Colonic mucosa (tissue), 4 donors: ENCODE measurements around the gene RAD9A. TPM values are rescaled to one million over a fixed set of nuclear protein-coding genes. Genes with fewer than 3 reads are reported as not detected.
A peak's percentile ranks its signal among the peaks of the same experiment; 100 is the strongest.

Experiments
- DNase-seq: peaks from one replicate; pipeline ENCODE4 v3.0.0-alpha.2; 2020
- H3K27ac ChIP-seq: fragments of 200-600 bp; one replicate; pipeline ENCODE4 v1.8.0; 2021
- H3K27me3 ChIP-seq: fragments of 200-600 bp; one replicate; pipeline ENCODE4 v1.8.0; 2021
- H3K36me3 ChIP-seq: fragments of 200-600 bp; one replicate; pipeline ENCODE4 v1.8.0; 2021
- H3K4me1 ChIP-seq: fragments of 200-600 bp; one replicate; pipeline ENCODE4 v1.8.0; 2021; ENCODE audit warnings: mild to moderate bottlenecking
- H3K4me3 ChIP-seq: fragments of 200-600 bp; one replicate; pipeline ENCODE4 v1.8.0; 2021
- H3K9ac ChIP-seq, 2 donors: one replicate each; pipeline ENCODE4 v1.7.0; 2013; ENCODE audit warnings: control low read depth in 2 of 2, low read depth in 2 of 2, low read length in 2 of 2
- H3K9me3 ChIP-seq: fragments of 200-600 bp; one replicate; pipeline ENCODE4 v1.8.0; 2021
- intact Hi-C: fragments of 100-400 bp; cut with DNase I; formaldehyde crosslinking; loops from one replicate; pipeline ENCODE4 v1.14.1; 2022
- total RNA-seq, 2 donors: library from RNA; stranded (reverse); fragmentation: NEBNext Ultra II Directional in 1 of 2; extraction: Animal tissue kit (Norgen Biotek cat#: 25700) in 1 of 2; gene quantifications; one replicate each; pipeline ENCODE4 v1.2.1, GENCODE V29; 2021
- TF ChIP-seq, protein P1 (sequence below): fragments of 200-600 bp; IDR thresholded peaks from one replicate; pipeline ENCODE4 v1.8.0; 2022; ENCODE audit warnings: antibody characterized with exemption, mild to moderate bottlenecking
- donor health status: healthy.
- donor health status: DM: no; HTN: no; CAD: no.
- donor health status: DM: no; HTN: no; CAD: no.

Gene RAD9A
- total RNA-seq, 2 donors from 2014 or later = 21.8 to 35.1 TPM

DNA sequence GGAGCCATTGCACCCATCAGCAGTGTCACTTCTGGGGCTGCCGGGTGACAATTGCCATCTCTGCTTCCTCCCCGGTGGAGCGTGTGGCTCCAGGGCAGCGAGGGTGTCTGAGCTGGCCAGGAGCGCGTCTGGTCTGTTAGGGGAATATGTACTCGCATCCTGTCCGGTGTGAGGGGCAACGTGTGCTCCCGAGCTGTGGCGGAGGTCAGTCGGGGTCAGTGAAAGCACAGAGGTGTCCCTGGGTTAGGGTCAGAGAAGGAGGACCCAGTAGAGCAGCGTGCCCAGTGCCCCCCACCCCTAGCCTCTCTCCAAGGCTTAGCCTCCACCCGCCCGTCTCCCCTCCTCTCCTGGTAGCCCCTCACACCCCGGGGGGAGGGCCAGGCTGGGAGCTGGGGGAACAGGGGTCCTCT, 19.9 kb upstream of the RAD9A start:
- TF ChIP-seq, protein P1, sequence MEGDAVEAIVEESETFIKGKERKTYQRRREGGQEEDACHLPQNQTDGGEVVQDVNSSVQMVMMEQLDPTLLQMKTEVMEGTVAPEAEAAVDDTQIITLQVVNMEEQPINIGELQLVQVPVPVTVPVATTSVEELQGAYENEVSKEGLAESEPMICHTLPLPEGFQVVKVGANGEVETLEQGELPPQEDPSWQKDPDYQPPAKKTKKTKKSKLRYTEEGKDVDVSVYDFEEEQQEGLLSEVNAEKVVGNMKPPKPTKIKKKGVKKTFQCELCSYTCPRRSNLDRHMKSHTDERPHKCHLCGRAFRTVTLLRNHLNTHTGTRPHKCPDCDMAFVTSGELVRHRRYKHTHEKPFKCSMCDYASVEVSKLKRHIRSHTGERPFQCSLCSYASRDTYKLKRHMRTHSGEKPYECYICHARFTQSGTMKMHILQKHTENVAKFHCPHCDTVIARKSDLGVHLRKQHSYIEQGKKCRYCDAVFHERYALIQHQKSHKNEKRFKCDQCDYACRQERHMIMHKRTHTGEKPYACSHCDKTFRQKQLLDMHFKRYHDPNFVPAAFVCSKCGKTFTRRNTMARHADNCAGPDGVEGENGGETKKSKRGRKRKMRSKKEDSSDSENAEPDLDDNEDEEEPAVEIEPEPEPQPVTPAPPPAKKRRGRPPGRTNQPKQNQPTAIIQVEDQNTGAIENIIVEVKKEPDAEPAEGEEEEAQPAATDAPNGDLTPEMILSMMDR = no peak
- Histone ChIP-seq H3K9ac (peak overlapping the region in 1 of 2 donors; percentile 57), H3K36me3 (no peaks in the 10 kb centered on the region), H3K27ac (peak overlapping the region; percentile 95), H3K9me3 (no peaks in the 10 kb centered on the region), H3K27me3 (no peaks in the 10 kb centered on the region), H3K4me1 (peaks cover 20% of the 10 kb centered on the region), H3K4me3 (peak overlapping the region; percentile 75)
- intact Hi-C loops = no loop called here
- no peak for DNase-seq

DNA sequence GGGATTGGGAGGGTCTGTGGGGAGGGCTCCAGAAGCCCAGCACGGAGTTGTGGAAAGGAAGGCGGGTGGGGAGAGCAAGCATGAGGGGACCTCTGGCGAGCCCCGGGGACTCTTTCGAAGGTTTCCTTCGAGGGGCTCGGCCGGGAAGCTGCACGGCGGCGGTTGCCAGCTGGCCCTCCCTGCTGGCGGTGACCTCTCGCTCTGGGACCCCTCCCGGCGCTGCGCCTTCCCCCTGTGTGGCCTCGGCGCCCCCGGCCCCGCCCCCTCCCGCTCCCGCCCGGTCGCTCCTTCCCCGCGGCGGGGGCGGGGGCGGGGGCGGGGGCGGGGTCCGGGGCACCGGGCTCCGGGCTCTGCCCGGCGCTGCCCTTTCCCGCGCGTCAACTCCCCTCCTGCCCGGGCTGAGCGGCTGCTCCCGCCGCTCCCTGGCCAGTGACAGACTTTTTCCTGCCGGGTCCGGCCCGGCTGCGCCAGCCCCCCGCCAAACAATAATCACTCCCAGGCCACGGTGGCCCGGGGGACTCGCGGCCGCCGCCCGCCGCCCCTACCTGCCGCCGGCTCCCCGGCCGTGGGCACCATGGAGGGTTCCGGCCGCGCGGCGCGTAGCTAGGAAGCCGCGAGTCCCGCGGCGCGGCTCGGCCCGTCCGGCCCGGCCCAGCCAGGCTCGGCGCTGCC, 19.3 kb upstream of the RAD9A start:
- H3K27ac ChIP-seq = peak overlapping the region; percentile 95
- intact Hi-C loops = no loop called here
- H3K27me3 ChIP-seq = no peaks in the 10 kb centered on the region
- no peaks in the 10 kb centered on the region for H3K36me3 ChIP-seq
- H3K9me3 ChIP-seq = no peaks in the 10 kb centered on the region
- H3K4me3 ChIP-seq = peak overlapping the region; percentile 75
- H3K9ac ChIP-seq = peak overlapping the region; percentile 57 to 94
- H3K4me1 ChIP-seq = peaks cover 15% of the 10 kb centered on the region
- DNase-seq = no peak
- TF ChIP-seq, protein P1 = no peak

DNA sequence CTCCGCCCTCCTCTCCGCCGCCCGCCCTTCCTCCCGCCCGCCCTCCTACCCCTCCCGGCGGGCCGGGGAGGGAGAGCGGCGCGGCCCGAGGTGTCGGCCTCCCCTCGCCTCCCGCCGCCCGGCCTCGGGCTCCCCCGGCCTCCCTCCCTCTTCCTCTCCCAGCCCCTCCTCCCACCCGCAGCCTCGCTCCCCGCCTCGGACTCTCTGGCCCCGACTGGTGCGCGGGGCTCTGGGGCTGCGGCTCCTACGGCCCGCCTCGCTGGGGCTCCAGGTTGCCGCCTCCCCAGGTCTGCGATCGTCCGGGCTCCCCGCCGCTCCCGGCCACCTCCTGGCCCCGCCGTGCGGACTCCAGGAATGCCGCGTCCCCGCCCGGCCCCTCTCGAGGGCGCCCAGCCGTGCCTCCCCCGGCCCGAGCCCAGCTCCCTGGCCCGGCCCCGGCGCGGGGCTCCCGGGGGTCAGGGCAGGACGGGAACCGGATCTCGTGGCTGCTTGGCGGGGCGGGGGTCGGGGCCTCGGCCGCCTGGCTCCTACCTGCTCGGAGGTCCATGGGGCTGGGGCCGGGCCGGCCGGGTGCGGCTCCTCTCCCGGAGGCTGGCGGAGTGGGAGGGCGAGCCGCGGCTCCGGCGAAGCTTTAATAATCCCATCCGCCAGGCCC, 18.7 kb upstream of the RAD9A start, which contains the start of gene CLCF1:
TSS of gene CLCF1 (minus strand) at position 606 of the 655 bp plus-strand sequence. CDS start at position 547, 59 bp downstream.
- DNase-seq = peak; percentile 71
- Histone ChIP-seq H3K36me3 (no peaks in the 10 kb centered on the region), H3K4me1 (peaks cover 15% of the 10 kb centered on the region), H3K27ac (peak within 1 kb of the TSS; percentile 95), H3K9me3 (no peaks in the 10 kb centered on the region), H3K27me3 (no peaks in the 10 kb centered on the region), H3K9ac (peak within 1 kb of the TSS; percentile 71 to 94), H3K4me3 (peak within 1 kb of the TSS; percentile 75)
- TF ChIP-seq, protein P1 = no peak
- intact Hi-C loops = no loop called here

DNA sequence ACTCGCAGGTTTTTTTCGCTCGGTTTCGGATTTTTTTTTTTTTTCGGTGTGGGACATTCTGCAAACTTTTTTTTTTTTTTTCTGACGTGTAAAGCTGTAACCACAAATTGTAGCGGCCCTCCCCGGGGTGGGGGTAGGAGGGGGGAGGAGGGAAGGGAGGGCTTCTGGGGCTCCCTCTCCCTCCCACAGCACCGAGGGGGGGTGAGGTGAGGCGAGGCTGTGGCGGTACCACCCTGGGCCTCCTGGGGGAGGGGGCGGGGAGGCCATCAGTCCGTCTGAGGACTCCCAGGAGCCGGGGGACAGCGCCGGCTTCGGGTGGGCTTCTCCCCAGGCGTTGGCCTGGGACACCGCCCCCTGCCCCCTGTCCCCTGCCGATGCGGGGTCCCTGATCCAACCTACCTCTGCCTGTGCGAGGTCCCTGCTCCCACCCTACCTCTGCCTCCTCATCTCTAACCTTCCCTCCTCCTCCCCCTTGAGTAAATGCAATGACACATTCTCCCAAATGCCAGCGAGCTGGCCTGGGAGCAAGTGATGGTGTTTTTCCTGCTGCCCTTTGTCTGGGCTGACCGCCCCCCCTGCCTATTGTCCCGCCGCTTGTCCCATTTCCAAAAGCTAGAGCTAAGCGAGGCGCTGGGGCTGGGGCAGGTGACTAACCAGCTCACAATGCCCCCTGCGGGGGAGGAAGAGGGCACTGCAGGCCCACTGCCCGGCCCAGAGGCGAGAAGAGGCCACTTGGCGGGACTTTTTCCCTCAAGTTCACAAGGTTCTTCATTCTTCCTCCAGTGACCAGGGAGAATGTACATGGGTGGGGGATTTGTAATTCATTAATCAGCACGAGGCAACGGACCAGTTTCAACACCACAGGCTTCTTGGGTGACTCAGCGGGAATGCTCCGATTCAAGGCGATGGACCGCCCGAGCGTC, 17.9 kb upstream of the RAD9A start:
- DNase-seq = peak; percentile 79
- H3K27ac ChIP-seq = peak overlapping the region; percentile 95
- TF ChIP-seq, protein P1 = peak; percentile 51
- H3K27me3 ChIP-seq = no peaks in the 10 kb centered on the region
- intact Hi-C loops = no loop called here
- H3K9ac ChIP-seq = peak overlapping the region; percentile 71 to 94
- peak overlapping the region; percentile 75 for H3K4me3 ChIP-seq
- H3K9me3 ChIP-seq = no peaks in the 10 kb centered on the region
- H3K4me1 ChIP-seq = peaks cover 15% of the 10 kb centered on the region
- H3K36me3 ChIP-seq = no peaks in the 10 kb centered on the region

DNA sequence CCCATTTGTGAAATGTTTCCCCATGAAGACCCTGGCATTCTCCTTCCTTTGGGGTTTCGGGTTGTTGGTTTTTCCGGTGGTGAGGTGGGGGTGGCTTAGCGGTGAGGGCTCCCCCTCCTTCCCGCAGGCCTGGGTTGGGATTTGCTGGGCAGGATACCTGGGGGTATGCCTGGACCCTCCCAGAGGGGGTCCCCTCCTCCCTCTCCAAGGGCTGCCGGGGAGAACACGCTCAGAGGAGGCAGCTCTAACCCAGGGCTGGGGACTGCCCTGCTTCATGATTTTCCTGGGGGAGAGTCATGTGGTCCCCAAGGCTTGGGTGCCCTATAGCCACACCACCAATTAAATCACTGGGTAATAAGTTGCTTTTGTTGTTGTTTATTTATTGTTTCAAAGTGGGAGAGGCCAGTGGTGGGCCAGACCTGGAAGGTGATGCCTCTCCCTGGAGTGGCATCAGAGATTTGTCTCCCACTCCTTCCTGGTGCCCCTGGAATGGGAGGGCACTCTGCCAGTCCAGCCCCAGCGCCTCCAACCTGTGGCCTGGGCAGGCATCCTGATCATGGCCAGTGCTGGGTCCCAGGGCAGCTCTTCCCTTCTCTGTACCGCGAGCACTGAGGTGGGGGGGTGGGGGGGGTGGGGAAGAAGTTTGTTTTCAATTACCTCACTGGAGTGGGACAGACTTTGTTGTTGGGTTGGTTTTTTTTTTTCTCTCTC, 17.1 kb upstream of the RAD9A start:
- H3K9ac ChIP-seq = peak overlapping the region in 1 of 2 donors; percentile 71
- peaks cover 19% of the 10 kb centered on the region for H3K4me1 ChIP-seq
- no peak for DNase-seq

More for the DNA sequence above, 17.1 kb upstream of the RAD9A start:
- TF ChIP-seq, protein P1 = no peak
- Histone ChIP-seq H3K27me3 (no peaks in the 10 kb centered on the region), H3K9me3 (no peaks in the 10 kb centered on the region), H3K27ac (peak overlapping the region; percentile 95), H3K4me3 (peak overlapping the region; percentile 75), H3K36me3 (no peaks in the 10 kb centered on the region)
- intact Hi-C loops = no loop called here
